Esophagus squamous epithelium (tissue), 4 donors: ENCODE measurements around the gene NME9.

Source experiments
- CTCF ChIP-seq, 6 experiments: fragments of 450-650 bp in 4 of 6; fragments of 200-600 bp in 2 of 6; sonication (generic) in 2 of 6; IDR thresholded peaks; one replicate each; pipeline ENCODE4 v1.5.1; 2016 to 2019; ENCODE audit warnings: antibody characterized with exemption in 6 of 6, mild to moderate bottlenecking in 4 of 6, moderate library complexity in 4 of 6
- POLR2A ChIP-seq, 4 donors: fragments of 450-650 bp; IDR thresholded peaks; one replicate each; pipeline ENCODE4 v1.6.1; 2017; ENCODE audit warnings: antibody characterized with exemption in 4 of 4, mild to moderate bottlenecking in 4 of 4, moderate library complexity in 3 of 4

- TF ChIP-seq POLR2A (IDR thresholded peaks at IDR 0.05) (no peak), CTCF (IDR thresholded peaks at IDR 0.05) (no peak)
These were observed 63.9 kb downstream of the NME9 start for GRCh38 chr3:138265745-138266144.
